ENCODE measurements around the gene HMGXB4. TPM values are rescaled to one million over a fixed set of nuclear protein-coding genes. Genes with fewer than 3 reads are reported as not detected.
A peak's percentile ranks its signal among the peaks of the same experiment; 100 is the strongest.

HMGXB4 gene
- total RNA-seq, 2 experiments from 2014 or later = 41.4 to 44.1 TPM

DNA sequence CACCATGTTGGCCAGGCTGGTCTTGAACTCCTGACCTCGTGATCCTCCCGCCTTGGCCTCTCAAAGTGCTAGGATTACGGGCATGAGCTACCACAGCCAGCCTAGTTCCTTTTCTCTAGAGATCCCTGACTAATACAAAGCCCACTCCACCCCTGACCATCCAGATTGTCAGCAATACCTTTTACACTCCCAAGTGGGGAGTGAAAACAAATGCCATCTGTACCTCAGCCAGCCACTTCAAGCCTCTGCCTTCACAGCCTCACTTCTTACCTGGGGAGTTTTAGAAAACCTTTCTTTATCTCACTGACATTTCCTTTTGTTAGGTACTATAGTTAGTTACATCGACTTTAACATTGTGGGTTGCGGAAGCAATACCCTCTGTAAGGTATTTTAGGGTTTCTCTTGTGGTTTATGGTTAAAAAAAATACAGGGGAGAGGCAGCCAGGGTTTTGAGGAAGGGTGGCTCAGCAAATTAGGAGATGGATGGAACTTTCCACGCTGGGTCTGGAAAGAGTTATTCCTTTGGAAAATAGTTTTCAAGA, 51.3 kb downstream of the HMGXB4 start:
- CTCF ChIA-PET = interaction anchor here (0.7 kb wide), 1 partner anchor 51 kb away, joined by 3 read pairs; no protein-coding TSS in a partner anchor
- H3K4me1 ChIP-seq (ENCODE audit: insufficient read depth, low read length) = peaks cover 90% of the 10 kb centered on the region
- POLR2A ChIA-PET = interaction anchor here (1.5 to 4.3 kb wide), 3 partner anchors 9 to 22 kb away, joined by 3 to 34 read pairs (median 12); partner anchors contain the start of gene TOM1
- H3K27ac ChIP-seq (ENCODE audit: low read depth in 1 of 2, low read length in 2 of 2) = peak overlapping the region in 1 of 2 donors; percentile 50
- H3K36me3 ChIP-seq (ENCODE audit: insufficient read depth, low read length) = peaks cover 5% of the 10 kb centered on the region
- Mint-ChIP-seq H3K27ac (peak overlapping the region; percentile 77), H3K4me3 (peak overlapping the region; percentile 52), H3K27me3 (no peaks in the 10 kb centered on the region), H3K9me3 (no peaks in the 10 kb centered on the region), H3K36me3 (ENCODE audit: low read depth) (peaks cover 12% of the 10 kb centered on the region), H3K4me1 (ENCODE audit: low read depth) (peaks cover 92% of the 10 kb centered on the region)
- peak; percentile 17 for ATAC-seq (ENCODE audit: poor library complexity)
- no peaks in the 10 kb centered on the region for H3K9me3 ChIP-seq (ENCODE audit: control insufficient read depth in 1 of 2, insufficient read depth in 1 of 2, low read length in 2 of 2)
- intact Hi-C loops (cut with DNase I, micrococcal nuclease) = loop anchor here in 1 of 2 experiments (2.0 to 10.0 kb wide), 2 partner anchors 16 to 1216 kb away; partner anchors contain the start of gene EIF3D
- peak in 2 of 14 experiments; percentile 20 to 40 for DNase-seq
- TF ChIP-seq, protein P1, sequence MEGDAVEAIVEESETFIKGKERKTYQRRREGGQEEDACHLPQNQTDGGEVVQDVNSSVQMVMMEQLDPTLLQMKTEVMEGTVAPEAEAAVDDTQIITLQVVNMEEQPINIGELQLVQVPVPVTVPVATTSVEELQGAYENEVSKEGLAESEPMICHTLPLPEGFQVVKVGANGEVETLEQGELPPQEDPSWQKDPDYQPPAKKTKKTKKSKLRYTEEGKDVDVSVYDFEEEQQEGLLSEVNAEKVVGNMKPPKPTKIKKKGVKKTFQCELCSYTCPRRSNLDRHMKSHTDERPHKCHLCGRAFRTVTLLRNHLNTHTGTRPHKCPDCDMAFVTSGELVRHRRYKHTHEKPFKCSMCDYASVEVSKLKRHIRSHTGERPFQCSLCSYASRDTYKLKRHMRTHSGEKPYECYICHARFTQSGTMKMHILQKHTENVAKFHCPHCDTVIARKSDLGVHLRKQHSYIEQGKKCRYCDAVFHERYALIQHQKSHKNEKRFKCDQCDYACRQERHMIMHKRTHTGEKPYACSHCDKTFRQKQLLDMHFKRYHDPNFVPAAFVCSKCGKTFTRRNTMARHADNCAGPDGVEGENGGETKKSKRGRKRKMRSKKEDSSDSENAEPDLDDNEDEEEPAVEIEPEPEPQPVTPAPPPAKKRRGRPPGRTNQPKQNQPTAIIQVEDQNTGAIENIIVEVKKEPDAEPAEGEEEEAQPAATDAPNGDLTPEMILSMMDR (IDR thresholded peaks at IDR 0.05) = no peak
- H3K27me3 ChIP-seq (ENCODE audit: control insufficient read depth in 1 of 2, insufficient read depth in 2 of 2, low read length in 2 of 2) = no peaks in the 10 kb centered on the region
- no peak overlapping the region for H3K4me3 ChIP-seq (ENCODE audit: low read length)

DNA sequence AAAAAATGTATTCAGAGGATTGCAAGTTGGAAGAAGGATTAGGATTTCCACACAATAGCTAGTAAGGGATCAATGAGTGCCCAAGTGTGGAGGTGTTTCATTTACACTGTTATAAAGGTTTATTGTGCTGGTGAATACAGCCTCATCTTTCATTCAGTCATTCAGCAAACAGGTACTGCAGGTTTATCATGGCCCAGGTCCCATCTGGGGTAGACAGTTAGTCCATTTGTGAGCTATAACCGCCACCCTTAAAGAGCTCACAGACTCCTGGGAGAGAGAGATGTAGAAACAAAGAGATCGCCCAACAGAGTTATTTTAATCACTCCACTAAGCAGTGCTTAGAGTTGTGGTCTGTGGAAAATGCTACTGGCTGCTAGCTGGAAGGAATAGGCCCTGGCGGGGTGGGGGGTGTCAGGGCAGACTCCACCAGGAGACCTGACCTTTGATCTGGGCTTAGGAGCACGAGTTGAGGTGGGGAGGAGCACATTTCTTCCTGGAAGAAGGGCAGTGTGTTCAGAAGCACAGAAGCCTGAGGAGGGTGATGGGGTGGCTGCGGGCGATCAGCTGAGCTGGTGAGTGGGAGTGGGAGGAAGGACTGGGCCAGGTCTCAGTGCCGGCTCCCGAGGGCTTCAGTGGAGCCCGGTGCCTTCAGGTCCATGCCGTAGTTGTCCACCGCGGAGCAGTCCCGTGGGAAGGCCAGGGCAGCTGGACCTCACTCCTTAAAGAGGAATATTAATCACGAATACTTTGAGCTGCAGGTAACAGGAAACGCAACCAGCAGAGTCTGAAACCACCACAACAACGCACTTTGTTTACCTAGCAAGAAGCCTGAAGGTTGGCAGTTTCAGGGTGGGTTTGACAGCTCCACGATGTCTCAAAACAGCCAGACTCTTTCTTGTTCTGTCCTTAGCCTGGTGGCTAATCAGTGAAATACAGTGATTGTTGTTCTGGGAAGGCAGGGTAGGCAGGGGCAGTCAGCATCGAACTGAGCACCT, 53.6 kb downstream of the HMGXB4 start:
- Histone ChIP-seq H3K27ac (ENCODE audit: low read depth in 1 of 2, low read length in 2 of 2) (peak overlapping the region in 1 of 2 donors; percentile 3), H3K4me1 (ENCODE audit: insufficient read depth, low read length) (peaks cover 96% of the 10 kb centered on the region), H3K27me3 (ENCODE audit: control insufficient read depth in 1 of 2, insufficient read depth in 2 of 2, low read length in 2 of 2) (no peaks in the 10 kb centered on the region), H3K4me3 (ENCODE audit: low read length) (no peak overlapping the region), H3K9me3 (ENCODE audit: control insufficient read depth in 1 of 2, insufficient read depth in 1 of 2, low read length in 2 of 2) (no peaks in the 10 kb centered on the region), H3K36me3 (ENCODE audit: insufficient read depth, low read length) (peaks cover 8% of the 10 kb centered on the region)
- Mint-ChIP-seq H3K9me3 (no peaks in the 10 kb centered on the region), H3K27me3 (no peaks in the 10 kb centered on the region), H3K27ac (peak overlapping the region; percentile 67), H3K36me3 (ENCODE audit: low read depth) (peaks cover 7% of the 10 kb centered on the region), H3K4me1 (ENCODE audit: low read depth) (peaks cover 94% of the 10 kb centered on the region), H3K4me3 (peak overlapping the region; percentile 65)
- CTCF ChIA-PET = no interaction called here
- peak in 3 of 14 experiments; percentile 3 to 18 (median 15) for DNase-seq
- ATAC-seq (ENCODE audit: poor library complexity) = peak; percentile 12
- intact Hi-C loops (cut with DNase I, micrococcal nuclease) = no loop called here
- POLR2A ChIA-PET = interaction anchor here (0.8 to 4.3 kb wide), 4 partner anchors 9 to 54 kb away, joined by 3 to 34 read pairs (median 8); partner anchors contain the start of genes HMGXB4 and TOM1
- TF ChIP-seq, protein P1 (IDR thresholded peaks at IDR 0.05) = no peak

DNA sequence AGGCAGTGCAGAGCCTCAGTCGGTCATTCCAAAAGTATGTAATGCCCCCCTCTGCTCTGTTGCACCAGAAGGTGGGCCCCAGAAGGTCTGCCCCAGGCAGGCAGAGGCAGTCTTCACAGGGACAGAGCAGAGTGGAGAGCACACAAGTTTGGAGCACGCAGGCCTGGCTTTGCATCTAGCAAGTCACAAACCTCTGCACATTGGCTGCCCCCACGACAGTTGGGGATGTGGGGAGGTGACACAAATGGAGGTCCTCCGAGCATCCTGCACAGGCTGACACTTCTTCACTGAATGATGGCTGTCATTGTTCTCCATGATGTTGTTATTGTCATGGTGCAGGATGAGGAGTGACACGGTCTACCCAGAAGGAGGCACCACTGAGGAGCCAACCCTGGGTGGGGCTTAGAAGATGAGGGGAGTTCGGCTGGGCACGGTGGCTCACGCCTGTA, 54.3 kb downstream of the HMGXB4 start:
- ATAC-seq (ENCODE audit: poor library complexity) (no peak), DNase-seq (peak in 3 of 14 experiments; percentile 0 to 25 (median 13))
- H3K27me3 Mint-ChIP-seq = no peaks in the 10 kb centered on the region
- peak overlapping the region; percentile 67 for H3K27ac Mint-ChIP-seq
- Histone ChIP-seq H3K27me3 (ENCODE audit: control insufficient read depth in 1 of 2, insufficient read depth in 2 of 2, low read length in 2 of 2) (no peaks in the 10 kb centered on the region), H3K9me3 (ENCODE audit: control insufficient read depth in 1 of 2, insufficient read depth in 1 of 2, low read length in 2 of 2) (no peaks in the 10 kb centered on the region), H3K4me3 (ENCODE audit: low read length) (no peak overlapping the region), H3K4me1 (ENCODE audit: insufficient read depth, low read length) (peaks cover 95% of the 10 kb centered on the region), H3K36me3 (ENCODE audit: insufficient read depth, low read length) (peaks cover 8% of the 10 kb centered on the region), H3K27ac (ENCODE audit: low read depth in 1 of 2, low read length in 2 of 2) (peak overlapping the region in 1 of 2 donors; percentile 3)
- TF ChIP-seq, protein P1 (IDR thresholded peaks at IDR 0.05) = no peak
- peaks cover 86% of the 10 kb centered on the region for H3K4me1 Mint-ChIP-seq (ENCODE audit: low read depth)
- H3K9me3 Mint-ChIP-seq = no peaks in the 10 kb centered on the region
- ChIA-PET POLR2A (interaction anchor here (3.6 to 4.3 kb wide), 2 partner anchors 12 to 19 kb away, joined by 12 to 34 read pairs; partner anchors contain the start of gene TOM1), CTCF (no interaction called here)
- no peak overlapping the region for H3K4me3 Mint-ChIP-seq
- peaks cover 7% of the 10 kb centered on the region for H3K36me3 Mint-ChIP-seq (ENCODE audit: low read depth)
- intact Hi-C loops (cut with DNase I, micrococcal nuclease) = no loop called here
